Trophoblast cell (in vitro differentiated cells and primary cell): Measurements from ENCODE around the gene C19orf25.

Source experiments
- DNase-seq, 2 donors: peaks; one replicate each; pipeline ENCODE4 v3.0.0-alpha.2; 2016
- H2AFZ ChIP-seq: 2 replicates; pipeline ENCODE4 v1.6.1; 2013; ENCODE audit warnings: low read length, moderate library complexity, mild to moderate bottlenecking; ENCODE audit not compliant: insufficient read depth, poor library complexity
- H2AK5ac ChIP-seq: 2 replicates; pipeline ENCODE4 v1.6.1; 2013; ENCODE audit warnings: mild to moderate bottlenecking, low read length
- H2BK120ac ChIP-seq: 2 replicates; pipeline ENCODE4 v1.6.1; 2013; ENCODE audit warnings: low read length, mild to moderate bottlenecking, moderate library complexity; ENCODE audit not compliant: insufficient read depth, poor library complexity
- H2BK12ac ChIP-seq: 2 replicates; pipeline ENCODE4 v1.6.1; 2013; ENCODE audit warnings: mild to moderate bottlenecking, low read length, moderate library complexity
- H2BK5ac ChIP-seq: 2 replicates; pipeline ENCODE4 v1.6.1; 2013; ENCODE audit warnings: low read length, low read depth, moderate library complexity, mild to moderate bottlenecking; ENCODE audit not compliant: poor library complexity
- H3K14ac ChIP-seq: 2 replicates; pipeline ENCODE4 v1.6.1; 2013; ENCODE audit warnings: mild to moderate bottlenecking, low read length
- H3K18ac ChIP-seq: 2 replicates; pipeline ENCODE4 v1.6.1; 2013; ENCODE audit warnings: mild to moderate bottlenecking, low read length
- H3K23ac ChIP-seq: 2 replicates; pipeline ENCODE4 v1.6.1; 2013; ENCODE audit warnings: low read length
- H3K27ac ChIP-seq: 2 replicates; pipeline ENCODE4 v1.5.1; 2013; ENCODE audit warnings: low read depth, mild to moderate bottlenecking, inconsistent platforms, low read length, moderate library complexity
- H3K27me3 ChIP-seq: 2 replicates; pipeline ENCODE4 v1.6.1; 2013; ENCODE audit warnings: inconsistent platforms, mild to moderate bottlenecking, low read length, moderate library complexity; ENCODE audit not compliant: insufficient read depth
- H3K36me3 ChIP-seq, 2 experiments: 1 replicate in 1 of 2; 2 replicates in 1 of 2; pipeline ENCODE4 v1.6.1; 2013; ENCODE audit warnings: low read length in 2 of 2, mild to moderate bottlenecking in 2 of 2, moderate library complexity in 1 of 2; ENCODE audit not compliant: insufficient read depth in 2 of 2, control insufficient read depth in 1 of 2
- H3K4ac ChIP-seq: 2 replicates; pipeline ENCODE4 v1.6.1; 2013; ENCODE audit warnings: low read depth, mild to moderate bottlenecking, low read length, moderate library complexity
- H3K4me1 ChIP-seq, 2 experiments: 1 replicate in 1 of 2; 2 replicates in 1 of 2; pipeline ENCODE4 v1.6.1; 2013; ENCODE audit warnings: low read length in 2 of 2, mild to moderate bottlenecking in 2 of 2, moderate library complexity in 1 of 2; ENCODE audit not compliant: insufficient read depth in 2 of 2, control insufficient read depth in 1 of 2
- H3K4me2 ChIP-seq: 2 replicates; pipeline ENCODE4 v1.6.1; 2013; ENCODE audit warnings: inconsistent platforms, mild to moderate bottlenecking, low read length, moderate library complexity
- H3K4me3 ChIP-seq: 2 replicates; pipeline ENCODE4 v1.5.1; 2013; ENCODE audit warnings: mild to moderate bottlenecking, low read depth, low read length, inconsistent platforms
- H3K79me1 ChIP-seq: one replicate; pipeline ENCODE4 v1.6.1; 2013; ENCODE audit warnings: low read length
- H3K79me2 ChIP-seq: 2 replicates; pipeline ENCODE4 v1.6.1; 2013; ENCODE audit warnings: low read length, mild to moderate bottlenecking; ENCODE audit not compliant: control insufficient read depth, insufficient read depth, poor library complexity
- H3K9ac ChIP-seq: 2 replicates; pipeline ENCODE4 v1.6.1; 2013; ENCODE audit warnings: mild to moderate bottlenecking, low read length
- H3K9me3 ChIP-seq: 2 replicates; pipeline ENCODE4 v1.6.1; 2013; ENCODE audit warnings: low read depth, mild to moderate bottlenecking, control low read depth, inconsistent platforms, low read length; ENCODE audit not compliant: insufficient read depth
- H4K12ac ChIP-seq: 2 replicates; pipeline ENCODE4 v1.6.1; 2013; ENCODE audit warnings: low read depth, mild to moderate bottlenecking, low read length, moderate library complexity
- H4K8ac ChIP-seq: 2 replicates; pipeline ENCODE4 v1.6.1; 2013; ENCODE audit warnings: low read depth, mild to moderate bottlenecking, low read length, moderate library complexity
- H4K91ac ChIP-seq: one replicate; pipeline ENCODE4 v1.6.1; 2013; ENCODE audit warnings: low read depth, mild to moderate bottlenecking, low read length, moderate library complexity
- WGBS: extraction: QIAGEN DNeasy Blood & Tissue Kit; methylation state at CpG from one replicate; pipeline ENCODE4 v1.1.7; 2013; ENCODE audit warnings: missing lambda C conversion rate; ENCODE audit not compliant: insufficient read length, insufficient coverage; ENCODE audit errors: extremely low coverage; 5-methylcytosine and 5-hydroxymethylcytosine counted together

Gene C19orf25

GRCh38 chr19:1508507-1508856 is 29.5 kb upstream of the C19orf25 start:
- peaks cover 11% of the 10 kb centered on the region for H3K79me1 ChIP-seq
- H2BK5ac ChIP-seq: no peak overlapping the region
- H3K14ac ChIP-seq: no peak overlapping the region
- H3K4me2 ChIP-seq: peak overlapping the region; percentile 13
- H2BK120ac ChIP-seq: no peak overlapping the region
- H3K23ac ChIP-seq: no peak overlapping the region
- no peak overlapping the region for H3K4ac ChIP-seq
- H3K36me3 ChIP-seq: no peaks in the 10 kb centered on the region
- peaks cover 19% of the 10 kb centered on the region for H3K9me3 ChIP-seq
- no peak overlapping the region for H2AK5ac ChIP-seq
- no peak overlapping the region for H4K12ac ChIP-seq
- no peak overlapping the region for H2BK12ac ChIP-seq
- no peaks in the 10 kb centered on the region for H3K27me3 ChIP-seq
- H2AFZ ChIP-seq: no peak overlapping the region
- peaks cover 4 to 6% of the 10 kb centered on the region in 2 experiments for H3K4me1 ChIP-seq
- no CpG with 5 or more reads among the region's 12 CpGs for WGBS
- no peak overlapping the region for H3K4me3 ChIP-seq
- H3K18ac ChIP-seq: no peak overlapping the region
- H3K27ac ChIP-seq: no peak overlapping the region
- peak in 1 of 2 donors; percentile 44 for DNase-seq
- H4K91ac ChIP-seq: no peak overlapping the region
- no peak overlapping the region for H3K9ac ChIP-seq
- no peak overlapping the region for H4K8ac ChIP-seq
- H3K79me2 ChIP-seq: peaks cover 2% of the 10 kb centered on the region

GRCh38 chr19:1507763-1508506 is 28.9 kb upstream of the C19orf25 start:
- H3K4me2 ChIP-seq: peak overlapping the region; percentile 57
- peak overlapping the region; percentile 19 for H3K18ac ChIP-seq
- peaks cover 2% of the 10 kb centered on the region for H3K79me2 ChIP-seq
- peak overlapping the region; percentile 0 for H3K4ac ChIP-seq
- H2AFZ ChIP-seq: peak overlapping the region; percentile 41
- no peak overlapping the region for H3K23ac ChIP-seq
- DNase-seq: peak; percentile 92 to 97
- H4K8ac ChIP-seq: peak overlapping the region; percentile 77
- H3K14ac ChIP-seq: peak overlapping the region; percentile 19
- H2BK5ac ChIP-seq: peak overlapping the region; percentile 19
- no peak overlapping the region for H2BK12ac ChIP-seq
- peak overlapping the region; percentile 64 for H3K4me3 ChIP-seq
- H2AK5ac ChIP-seq: no peak overlapping the region
- H3K9me3 ChIP-seq: peaks cover 19% of the 10 kb centered on the region
- peak overlapping the region; percentile 35 for H2BK120ac ChIP-seq
- WGBS: no CpG with 5 or more reads among the region's 46 CpGs
- H4K12ac ChIP-seq: peak overlapping the region; percentile 4
- H3K9ac ChIP-seq: no peak overlapping the region
- no peaks in the 10 kb centered on the region for H3K27me3 ChIP-seq
- H3K27ac ChIP-seq: peak overlapping the region; percentile 14
- peaks cover 2 to 6% of the 10 kb centered on the region in 2 experiments for H3K4me1 ChIP-seq
- peak overlapping the region; percentile 21 for H4K91ac ChIP-seq
- no peaks in the 10 kb centered on the region for H3K36me3 ChIP-seq
- peaks cover 7% of the 10 kb centered on the region for H3K79me1 ChIP-seq

- H3K36me3 ChIP-seq: no peaks in the 10 kb centered on the region
- DNase-seq: no peak
- WGBS: no CpG with 5 or more reads among the region's 23 CpGs
- no peak overlapping the region for H2BK12ac ChIP-seq
- H3K79me1 ChIP-seq: peaks cover 6% of the 10 kb centered on the region
- no peak overlapping the region for H3K27ac ChIP-seq
- H3K4me2 ChIP-seq: peak overlapping the region; percentile 43
- H2BK5ac ChIP-seq: no peak overlapping the region
- H3K4me1 ChIP-seq: peaks cover 2 to 6% of the 10 kb centered on the region in 2 experiments
- no peak overlapping the region for H3K4ac ChIP-seq
- H3K14ac ChIP-seq: peak overlapping the region; percentile 23
- H3K23ac ChIP-seq: no peak overlapping the region
- H2BK120ac ChIP-seq: peak overlapping the region; percentile 5
- H4K8ac ChIP-seq: peak overlapping the region; percentile 77
- H4K91ac ChIP-seq: peak overlapping the region; percentile 53
- peak overlapping the region; percentile 67 for H2AK5ac ChIP-seq
- H3K9me3 ChIP-seq: peaks cover 17% of the 10 kb centered on the region
- H3K4me3 ChIP-seq: no peak overlapping the region
- H3K9ac ChIP-seq: no peak overlapping the region
- H2AFZ ChIP-seq: peak overlapping the region; percentile 40
- H3K27me3 ChIP-seq: no peaks in the 10 kb centered on the region
- peak overlapping the region; percentile 41 for H3K18ac ChIP-seq
- peak overlapping the region; percentile 64 for H4K12ac ChIP-seq
- H3K79me2 ChIP-seq: peaks cover 2% of the 10 kb centered on the region
Observed at GRCh38 chr19:1507192-1507660, 28.2 kb upstream of the C19orf25 start.

- Histone ChIP-seq H3K9me3 (peaks cover 18% of the 10 kb centered on the region), H3K27me3 (no peaks in the 10 kb centered on the region), H4K91ac (no peak overlapping the region), H3K23ac (no peak overlapping the region), H3K14ac (no peak overlapping the region), H4K8ac (no peak overlapping the region), H3K4me1 (peaks cover 2 to 6% of the 10 kb centered on the region in 2 experiments), H2BK120ac (no peak overlapping the region), H3K4me3 (no peak overlapping the region), H2AK5ac (no peak overlapping the region), H2AFZ (no peak overlapping the region), H3K18ac (no peak overlapping the region), H3K27ac (no peak overlapping the region), H2BK12ac (no peak overlapping the region), H3K36me3 (no peaks in the 10 kb centered on the region), H3K4me2 (no peak overlapping the region), H3K4ac (no peak overlapping the region), H3K79me2 (peaks cover 2% of the 10 kb centered on the region), H2BK5ac (no peak overlapping the region), H3K79me1 (peaks cover 6% of the 10 kb centered on the region), H4K12ac (no peak overlapping the region), H3K9ac (no peak overlapping the region)
- no peak for DNase-seq
- no CpG with 5 or more reads among the region's 45 CpGs for WGBS
Observed at GRCh38 chr19:1505991-1506881, 27.2 kb upstream of the C19orf25 start.
